Measurements from ENCODE around the gene TAC4. TPM values are rescaled to one million over a fixed set of nuclear protein-coding genes. Genes with fewer than 3 reads are reported as not detected.

TAC4 gene
- total and polyA plus RNA-seq, 2 of the 13 experiments (the other 11 are each of a cell fraction or from before 2014, with no cell fraction given): not detected

GRCh38 chr17:49851387-49852291 lies 3.8 kb upstream of the TAC4 start (continued):
- peak; percentile 55 for TF ChIP-seq PATZ1 (CRISPR knock-in tag; IDR thresholded peaks at IDR 0.05)

GRCh38 chr17:49850772-49851386 lies 3.0 kb upstream of the TAC4 start:
- BruUV-seq (replicated peaks): no TSS peak
- no peak for DNase-seq (ENCODE audit: low spot score)
- no peak overlapping the region for H3K27ac ChIP-seq (ENCODE audit: extremely low read length, insufficient read depth, low read length)
- peaks cover 4 to 35% of the 10 kb centered on the region in 2 experiments; a peak in 4 of 5 replicates for H3K27me3 ChIP-seq (ENCODE audit: control insufficient read depth in 1 of 2, insufficient read depth in 2 of 2, low read length in 2 of 2)
- no peak; the same call in 2 of the 3 replicates for ATAC-seq
- CTCF ChIA-PET (ENCODE audit: low intra/inter-chr PET ratio, low total read pairs): interaction anchor here (0.7 to 1.4 kb wide), 4 partner anchors 10 to 294 kb away, joined by 3 to 5 read pairs (median 4); no protein-coding TSS in a partner anchor
- H3K79me2 ChIP-seq (ENCODE audit: insufficient read depth, low read length): no peaks in the 10 kb centered on the region
- FAIRE-seq: no peak
- 36% methylated on average over 37 of the region's 61 CpGs for WGBS (ENCODE audit: low lambda C conversion rate)
- no peak overlapping the region for H2AFZ ChIP-seq (ENCODE audit: low read length)
- POLR2A ChIA-PET: no interaction called here
- peak overlapping the region; percentile 97 for H3K4me2 ChIP-seq (ENCODE audit: low read depth, low read length)
- in situ Hi-C loops (cut with HindIII; ENCODE audit: extremely low pct_ligation_motif_present, low pct_unique_long_range_greater_than_20kb) (no loop called here), intact Hi-C loops (cut with micrococcal nuclease; ENCODE audit: unreplicated experiment) (loop anchor here (10.0 kb wide), 1 partner anchor 286 kb away; no protein-coding TSS in a partner anchor)
- H3K4me3 ChIP-seq (replicated peaks in 1 of 3; ENCODE audit: insufficient read depth in 1 of 3, low read depth in 2 of 3, low read length in 3 of 3): peak overlapping the region; percentile 56 to 85 (median 69); a peak in 5 of 6 replicates
- H3K36me3 ChIP-seq (replicated peaks in 1 of 2; ENCODE audit: control insufficient read depth in 1 of 2, insufficient read depth in 2 of 2, low read length in 2 of 2): no peaks in the 10 kb centered on the region
- H3K9me3 ChIP-seq (ENCODE audit: low read length): no peaks in the 10 kb centered on the region
- peak overlapping the region; percentile 14; the same call in 1 of the 2 replicates for H3K9ac ChIP-seq (ENCODE audit: insufficient read depth, low read depth, low read length)
- peaks cover 3% of the 10 kb centered on the region; the same call in 1 of the 2 replicates for H4K20me1 ChIP-seq (ENCODE audit: insufficient read depth, low read length)
- H3K4me1 ChIP-seq (ENCODE audit: insufficient read depth, low read length): peaks cover 24% of the 10 kb centered on the region
- TF ChIP-seq YY1 (IDR thresholded peaks at IDR 0.05; ENCODE audit: insufficient read depth, insufficient replicate concordance, low read depth, low read length) (no peak), ZNF768 (CRISPR knock-in tag; IDR thresholded peaks at IDR 0.05) (peak; percentile 35; the same call in 1 of the 2 replicates), AGO2 (optimal IDR thresholded peaks at IDR 0.05; ENCODE audit: low read depth, low read length) (peak; percentile 32), DNMT1 (CRISPR knock-in tag; IDR thresholded peaks at IDR 0.05) (no peak), ZSCAN21 (CRISPR knock-in tag; IDR thresholded peaks at IDR 0.05; ENCODE audit: borderline replicate concordance) (no peak), KDM2A (CRISPR knock-in tag; IDR thresholded peaks at IDR 0.05; ENCODE audit: borderline replicate concordance, low read depth) (peak; percentile 59; the same call in 1 of the 2 replicates), ZBTB7A (CRISPR knock-in tag; IDR thresholded peaks at IDR 0.05) (0 out of 2 replicates have a peak, but pooled peaks have one; percentile 47), HNF1A (IDR thresholded peaks at IDR 0.05; ENCODE audit: low read depth) (no peak), HNF1A (CRISPR knock-in tag; IDR thresholded peaks at IDR 0.05; ENCODE audit: borderline replicate concordance) (0 out of 2 replicates have a peak, but pooled peaks have one; percentile 15), ZKSCAN8 (CRISPR knock-in tag; IDR thresholded peaks at IDR 0.05; ENCODE audit: borderline replicate concordance) (no peak), EZH2 (conservative IDR thresholded peaks at IDR 0.05; ENCODE audit: low read depth, low read length) (peak; percentile 69; the same call in 1 of the 2 replicates)
- TF ChIP-seq, protein P1, sequence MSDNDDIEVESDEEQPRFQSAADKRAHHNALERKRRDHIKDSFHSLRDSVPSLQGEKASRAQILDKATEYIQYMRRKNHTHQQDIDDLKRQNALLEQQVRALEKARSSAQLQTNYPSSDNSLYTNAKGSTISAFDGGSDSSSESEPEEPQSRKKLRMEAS (IDR thresholded peaks at IDR 0.05): 0 out of 2 replicates have a peak, but pooled peaks have one; percentile 18

Measured in HepG2 (cell line).